Colon (tissue), 2 donors: ENCODE measurements around the gene XRCC4.
"Not testable (repeated sequence)": the region's sequence is repeated elsewhere in the genome, so short reads cannot be mapped to it uniquely, and the experiment has no call there.

Experiments used
- FAIRE-seq: peaks from 2 replicates; lab custom pipeline; 2012; peaks lifted over from hg19 to GRCh38; lab: Jason Lieb, UNC
- donor health status: control.
- donor health status: control.

Gene XRCC4

GRCh38 chr5:83076742-83077661, at the start of gene XRCC4, which contains the start of gene TMEM167A:
TSS of gene XRCC4 (plus strand) at chr5:83077547. CDS start at chr5:83104920, 27,373 bp downstream.
TSS of gene TMEM167A (minus strand) at chr5:83077394. CDS start at chr5:83077323, 71 bp downstream.
- FAIRE-seq = peak; percentile 94

DNA sequence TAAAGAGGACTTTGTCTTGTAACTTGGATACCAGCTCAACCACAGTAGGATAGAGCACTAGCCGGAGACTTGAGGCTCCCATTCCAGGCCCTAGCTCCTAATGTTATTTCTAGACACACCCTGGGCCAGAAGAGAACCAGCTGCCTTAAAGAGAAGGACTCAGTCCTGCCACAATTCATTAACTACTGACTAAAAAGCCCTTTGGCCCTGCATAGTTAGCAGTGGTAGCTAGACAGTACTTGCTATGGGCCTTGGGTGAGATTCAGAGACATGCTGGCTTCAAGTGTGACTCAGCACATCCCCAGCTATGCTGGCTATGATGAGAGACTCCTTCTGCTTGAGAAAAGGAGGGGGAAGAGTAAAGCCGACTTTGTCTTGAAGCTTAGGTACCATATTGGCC, 47.4 kb upstream of the XRCC4 start:
- no peak for FAIRE-seq

GRCh38 chr5:83031381-83031780, 46.0 kb upstream of the XRCC4 start:
- no peak for FAIRE-seq

DNA sequence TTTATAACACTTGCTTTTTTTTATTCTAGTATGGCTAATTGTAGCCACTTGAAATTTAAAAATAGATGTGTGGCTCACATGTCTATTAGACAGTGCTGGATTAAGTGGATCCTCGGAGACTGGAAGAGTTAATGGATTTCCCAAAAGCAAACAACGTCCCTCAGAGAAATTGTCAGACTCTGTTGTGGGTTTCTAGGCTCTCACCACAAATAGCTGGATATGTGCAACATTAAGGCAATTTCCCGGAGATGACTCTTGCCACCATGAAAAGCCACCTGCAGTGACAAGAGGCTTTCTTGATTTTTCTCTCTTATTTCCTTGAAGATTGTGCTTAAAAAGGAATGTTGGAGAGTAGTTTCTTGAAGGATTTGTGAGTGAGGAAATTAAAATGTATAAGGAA, 43.3 kb upstream of the XRCC4 start:
- no peak for FAIRE-seq

- no peak for FAIRE-seq
Observed at GRCh38 chr5:83034528-83035207, 42.7 kb upstream of the XRCC4 start.

- FAIRE-seq = no peak
Observed at GRCh38 chr5:83035373-83036100, 41.8 kb upstream of the XRCC4 start.

DNA sequence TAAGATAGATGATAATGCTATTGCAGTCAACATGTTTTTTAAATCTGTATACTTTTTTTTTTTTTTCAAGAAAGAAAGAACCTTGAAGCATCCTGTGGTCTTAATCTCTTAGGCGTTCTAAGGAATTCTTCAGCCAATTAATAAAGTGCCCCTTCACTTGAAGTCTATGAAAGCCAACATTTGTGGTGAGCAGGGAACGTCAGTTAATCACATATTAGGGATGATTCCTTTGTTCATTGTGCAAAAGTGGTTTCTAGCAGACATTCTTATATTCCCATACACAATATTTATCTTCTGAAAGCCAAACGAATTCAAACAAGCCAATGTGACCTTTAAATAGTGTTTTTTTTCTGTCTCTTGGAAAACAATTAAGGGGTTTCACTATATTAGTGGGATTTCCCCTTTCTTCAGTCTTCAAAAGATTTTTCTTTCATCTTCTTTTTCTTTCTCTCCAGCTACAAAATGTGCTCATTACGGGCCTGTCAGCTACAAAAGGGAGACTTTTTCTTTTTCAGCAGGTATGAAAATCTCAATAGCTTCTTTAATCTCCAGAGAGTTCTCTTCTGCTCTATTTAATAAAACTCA, 40.3 kb upstream of the XRCC4 start:
- no peak for FAIRE-seq

- no peak for FAIRE-seq
Observed at GRCh38 chr5:83038924-83039323, 38.4 kb upstream of the XRCC4 start.

DNA sequence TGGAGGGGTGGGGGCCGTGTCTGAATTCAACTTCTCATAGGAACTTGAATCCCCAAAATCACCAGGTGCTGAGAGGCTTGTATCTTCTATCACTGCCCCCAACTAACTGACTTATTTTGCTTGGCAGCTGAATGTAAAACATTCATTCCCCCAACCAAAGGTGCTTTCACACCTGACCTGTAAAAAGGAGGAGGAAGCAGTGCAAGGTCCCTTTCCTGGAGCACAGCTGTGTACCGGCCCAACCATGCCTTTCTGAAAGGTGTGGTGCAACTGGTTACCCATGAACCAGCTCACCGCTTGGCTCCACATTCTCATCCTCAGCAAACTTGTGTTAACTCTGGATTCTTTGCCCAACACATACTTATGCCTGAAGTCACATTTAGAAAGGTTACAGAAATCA, 34.8 kb upstream of the XRCC4 start:
- FAIRE-seq = no peak

DNA sequence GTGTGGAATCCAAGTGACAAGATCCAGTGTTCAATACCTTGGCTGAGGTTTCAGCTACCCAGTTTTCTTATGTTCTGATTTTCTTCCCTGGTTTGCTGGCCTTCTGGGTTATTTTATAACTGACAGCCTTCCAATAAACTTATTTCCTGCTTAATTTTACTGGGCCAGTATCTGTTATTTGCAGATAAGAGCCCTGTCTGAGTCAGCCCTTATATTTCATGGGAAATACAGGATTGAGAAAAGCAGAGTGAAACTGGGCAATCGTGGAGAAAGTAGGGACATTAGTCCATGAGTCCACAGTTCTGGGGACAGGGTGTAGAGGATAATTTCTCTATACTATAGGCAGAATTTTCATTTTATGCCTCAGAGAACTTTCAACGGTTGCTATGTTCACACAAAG, 32.4 kb upstream of the XRCC4 start:
- no peak for FAIRE-seq

DNA sequence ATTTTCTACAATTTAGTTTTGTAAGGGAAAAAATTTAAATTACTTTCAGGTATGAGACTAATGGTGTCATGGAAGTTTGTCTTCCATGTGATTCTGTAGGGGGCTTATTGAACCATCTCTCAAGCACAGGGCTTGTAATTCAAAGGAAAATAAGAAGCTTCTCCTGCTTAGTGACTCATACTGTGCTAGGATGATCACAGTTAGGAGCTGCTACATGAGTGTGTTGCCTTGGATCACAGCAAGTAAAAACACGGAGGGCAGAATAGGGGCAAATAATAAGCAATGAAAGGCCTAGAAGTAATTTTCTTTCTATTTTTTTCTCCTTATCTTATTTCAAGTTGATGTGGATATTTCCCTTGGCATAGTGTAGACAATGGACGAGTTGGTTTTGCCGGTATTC, 29.1 kb upstream of the XRCC4 start:
- FAIRE-seq = no peak

DNA sequence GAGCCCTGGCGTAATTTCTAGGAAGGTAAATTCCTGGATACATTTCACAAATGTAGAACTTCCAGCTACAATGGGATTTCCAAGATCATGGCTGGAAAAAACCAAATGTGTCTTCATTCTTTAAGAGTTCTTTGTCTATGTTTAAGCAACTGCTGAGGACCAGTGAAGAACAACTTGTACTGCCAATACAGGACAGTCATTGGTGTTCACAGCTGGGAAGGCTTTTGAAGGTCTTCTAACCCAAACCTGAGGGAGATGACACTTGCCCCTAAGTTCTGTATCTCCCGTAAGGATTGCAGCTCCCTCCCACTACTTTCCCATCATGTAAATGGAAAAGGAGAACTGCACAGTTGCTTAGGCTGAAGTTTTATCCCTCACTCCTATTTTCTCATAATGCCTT, 28.5 kb upstream of the XRCC4 start:
- FAIRE-seq = no peak

DNA sequence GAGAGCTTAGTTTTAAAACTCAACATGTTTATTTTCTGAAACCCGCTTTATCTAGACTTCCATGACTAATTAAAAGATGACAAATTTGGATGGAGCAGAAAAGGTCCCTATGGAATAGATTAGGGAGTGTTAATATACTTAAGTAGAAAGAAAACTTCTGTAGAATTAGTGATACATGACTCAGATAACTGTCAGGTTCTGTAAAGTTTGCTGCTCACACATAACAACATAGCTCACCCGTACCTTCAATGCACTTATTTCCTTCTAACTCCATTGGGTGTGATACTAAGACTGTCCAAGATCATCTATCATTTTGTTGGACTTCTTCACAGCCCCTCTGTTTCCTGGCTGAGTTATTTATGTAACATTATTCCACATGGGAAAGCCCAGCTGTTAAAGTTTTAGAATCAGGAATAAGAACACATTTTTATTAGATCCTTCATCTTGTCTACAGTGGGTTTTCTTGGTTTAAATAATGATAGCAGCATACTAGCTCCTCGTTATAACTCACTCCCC, 27.9 kb upstream of the XRCC4 start:
- FAIRE-seq = no peak

DNA sequence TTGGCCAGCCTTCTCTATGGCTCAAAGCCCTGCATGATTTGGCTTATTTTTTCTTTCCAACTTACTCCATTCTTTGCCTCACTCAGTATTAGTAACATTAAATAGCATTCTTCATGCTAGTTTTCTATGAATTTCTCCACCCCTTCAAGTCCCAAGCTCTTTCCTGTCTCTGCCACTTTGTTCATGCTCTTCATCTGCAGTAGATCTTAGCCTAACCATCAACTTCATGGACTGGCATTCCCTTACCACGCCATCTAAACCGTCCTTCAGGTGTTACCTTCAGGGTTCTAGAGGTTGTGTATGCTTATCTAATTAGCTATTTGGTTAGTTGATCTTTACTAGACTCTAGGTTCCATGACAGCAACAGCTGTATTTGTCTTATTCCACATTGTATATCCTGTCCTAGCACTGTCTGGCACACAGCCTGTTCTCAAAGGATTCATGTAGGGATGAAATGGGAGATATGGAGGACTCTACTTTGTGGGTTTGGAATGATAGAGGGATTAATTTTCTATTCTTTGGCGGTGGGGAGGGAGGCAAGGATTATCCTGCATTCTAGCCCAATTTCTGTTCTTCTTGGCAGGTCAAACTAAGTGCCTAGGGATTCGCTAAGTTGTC, 26.5 kb upstream of the XRCC4 start:
- FAIRE-seq = no peak

DNA sequence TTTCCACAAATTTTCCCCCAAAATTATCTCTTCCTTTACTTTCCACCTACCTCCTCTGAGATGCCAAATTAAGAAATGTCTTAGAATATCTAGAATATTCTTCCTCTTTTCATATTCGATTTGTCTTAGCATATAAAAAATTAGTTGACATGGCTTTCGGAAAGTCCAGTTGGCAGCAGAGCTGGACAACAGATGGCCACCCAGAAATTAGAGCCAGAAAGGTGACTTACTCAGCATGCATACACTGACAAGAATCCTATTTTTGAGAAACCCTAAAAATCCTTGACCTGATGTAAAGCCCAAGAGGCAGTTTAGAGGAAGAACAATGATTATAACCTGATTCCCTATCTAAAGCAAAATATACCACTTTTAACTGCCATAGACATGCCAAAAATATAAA, 22.2 kb upstream of the XRCC4 start:
- no peak for FAIRE-seq

DNA sequence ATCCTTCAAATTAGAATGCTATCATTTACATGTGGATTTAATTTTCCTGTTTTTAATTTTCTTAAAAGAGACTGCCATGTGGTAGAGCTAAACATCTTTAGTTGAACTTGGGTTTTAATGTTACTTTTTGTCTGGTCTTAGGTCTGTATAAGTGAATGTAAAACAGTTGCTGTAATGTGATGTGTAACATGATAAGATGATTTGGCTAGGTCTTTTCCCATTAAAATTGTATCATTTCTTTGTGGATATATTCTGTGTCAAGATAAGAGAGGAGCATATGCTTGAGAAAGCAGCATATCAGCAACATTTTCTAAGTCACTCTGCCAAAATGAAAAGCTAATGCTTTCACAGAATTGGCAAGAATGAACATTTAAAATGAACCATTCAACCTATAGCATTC, 18.6 kb upstream of the XRCC4 start:
- FAIRE-seq = no peak

GRCh38 chr5:83059341-83059740, 18.0 kb upstream of the XRCC4 start:
- no peak for FAIRE-seq

GRCh38 chr5:83066548-83067110, 10.7 kb upstream of the XRCC4 start:
- FAIRE-seq = no peak

GRCh38 chr5:83067377-83067776, 10.0 kb upstream of the XRCC4 start:
- not testable (repeated sequence) for FAIRE-seq

DNA sequence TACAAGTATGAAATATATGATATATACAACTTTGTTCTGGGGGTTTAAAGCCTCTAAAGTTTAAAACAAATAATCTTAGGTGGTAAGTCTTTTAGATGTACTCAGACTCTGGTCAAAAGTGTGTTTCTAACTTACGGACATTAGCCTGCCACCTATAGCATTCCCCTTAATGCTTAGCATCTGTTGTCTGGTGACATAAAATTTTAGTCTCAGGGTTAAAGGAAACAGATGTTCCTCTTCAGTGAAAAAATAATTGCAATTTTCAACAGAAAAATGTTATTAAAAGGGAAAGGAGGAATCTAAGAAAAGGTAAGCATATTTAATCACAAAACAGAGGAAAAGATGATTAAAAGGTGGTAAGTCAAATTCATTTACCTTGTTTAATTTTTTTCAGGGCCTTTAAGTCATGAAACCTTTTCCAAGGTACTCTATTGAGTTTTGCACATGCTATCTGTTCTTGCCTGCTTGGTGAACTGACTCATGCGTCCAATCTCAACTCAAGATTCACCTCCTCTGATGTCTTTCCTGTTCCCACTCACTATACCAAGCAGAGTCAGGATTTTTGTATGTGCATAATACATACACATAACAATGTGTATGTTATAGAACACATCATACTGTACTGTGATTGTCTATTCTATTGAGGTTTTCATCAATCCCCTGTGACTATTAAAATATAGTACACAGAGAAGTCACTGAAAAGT, 8.1 kb upstream of the XRCC4 start:
- FAIRE-seq = no peak
